Measurements from ENCODE around the gene EDN1.
"Not testable (repeated sequence)": the region's sequence is repeated elsewhere in the genome, so short reads cannot be mapped to it uniquely, and the experiment has no call there.

EDN1 gene

GRCh38 chr6:12332750-12333079 is 42.6 kb downstream of the EDN1 start:
- POLR2A ChIA-PET; H3K27ac ChIP-seq (ENCODE audit: insufficient read depth in 1 of 2, low read depth in 1 of 2, low read length in 2 of 2, poor library complexity in 1 of 2, severe bottlenecking in 2 of 2); H3K9me3 ChIP-seq (ENCODE audit: control extremely low read depth in 1 of 5, control insufficient read depth in 4 of 5, insufficient read depth in 2 of 5, low read depth in 1 of 5, low read length in 4 of 5); H3K4me3 ChIP-seq (ENCODE audit: control insufficient read depth in 1 of 7, extremely low read depth in 1 of 7, insufficient read depth in 4 of 7, low read depth in 2 of 7, low read length in 6 of 7); H3K36me3 ChIP-seq (ENCODE audit: control insufficient read depth in 4 of 4, insufficient read depth in 4 of 4, low read length in 3 of 4); H3K27me3 ChIP-seq (replicated peaks in 2 of 5; ENCODE audit: control insufficient read depth in 4 of 5, insufficient read depth in 5 of 5, low read length in 4 of 5); DNase-seq: not testable (repeated sequence)
- H3K4me1 ChIP-seq (ENCODE audit: control extremely low read depth in 1 of 4, control insufficient read depth in 4 of 4, insufficient read depth in 4 of 4, low read length in 3 of 4), result peaks cover 6 to 16% (median 10%) of the 10 kb centered on the region in 4 experiments
- CTCF ChIA-PET, result interaction anchor here (1.0 kb wide), 1 partner anchor 273 kb away, joined by 3 read pairs; no protein-coding TSS in a partner anchor
- no CpG with 5 or more reads among the region's 5 CpGs for WGBS (ENCODE audit: insufficient coverage)

- DNase-seq, result no peak
- no peak overlapping the region for H3K4me3 ChIP-seq (ENCODE audit: control insufficient read depth in 1 of 7, extremely low read depth in 1 of 7, insufficient read depth in 4 of 7, low read depth in 2 of 7, low read length in 6 of 7)
- no peaks in the 10 kb centered on the region for H3K9me3 ChIP-seq (ENCODE audit: control extremely low read depth in 1 of 5, control insufficient read depth in 4 of 5, insufficient read depth in 2 of 5, low read depth in 1 of 5, low read length in 4 of 5)
- ChIA-PET POLR2A (no interaction called here), CTCF (interaction anchor here (1.0 kb wide), 1 partner anchor 272 kb away, joined by 3 read pairs; no protein-coding TSS in a partner anchor)
- WGBS (ENCODE audit: insufficient coverage), result 100% methylated on average over 1 of the region's 1 CpG
- peaks cover 6 to 16% (median 10%) of the 10 kb centered on the region in 4 experiments for H3K4me1 ChIP-seq (ENCODE audit: control extremely low read depth in 1 of 4, control insufficient read depth in 4 of 4, insufficient read depth in 4 of 4, low read length in 3 of 4)
- no peaks in the 10 kb centered on the region for H3K27me3 ChIP-seq (replicated peaks in 2 of 5; ENCODE audit: control insufficient read depth in 4 of 5, insufficient read depth in 5 of 5, low read length in 4 of 5)
- no peak overlapping the region for H3K27ac ChIP-seq (ENCODE audit: insufficient read depth in 1 of 2, low read depth in 1 of 2, low read length in 2 of 2, poor library complexity in 1 of 2, severe bottlenecking in 2 of 2)
- H3K36me3 ChIP-seq (ENCODE audit: control insufficient read depth in 4 of 4, insufficient read depth in 4 of 4, low read length in 3 of 4), result no peaks in the 10 kb centered on the region
Observed at GRCh38 chr6:12333128-12333527, 43.0 kb downstream of the EDN1 start.

GRCh38 chr6:12334526-12335130 is 44.5 kb downstream of the EDN1 start:
- Histone ChIP-seq H3K36me3 (ENCODE audit: control insufficient read depth in 4 of 4, insufficient read depth in 4 of 4, low read length in 3 of 4) (no peaks in the 10 kb centered on the region), H3K27me3 (replicated peaks in 2 of 5; ENCODE audit: control insufficient read depth in 4 of 5, insufficient read depth in 5 of 5, low read length in 4 of 5) (no peaks in the 10 kb centered on the region), H3K27ac (ENCODE audit: insufficient read depth in 1 of 2, low read depth in 1 of 2, low read length in 2 of 2, poor library complexity in 1 of 2, severe bottlenecking in 2 of 2) (no peak overlapping the region), H3K4me1 (ENCODE audit: control extremely low read depth in 1 of 4, control insufficient read depth in 4 of 4, insufficient read depth in 4 of 4, low read length in 3 of 4) (peaks cover 6 to 16% (median 9%) of the 10 kb centered on the region in 4 experiments), H3K9me3 (ENCODE audit: control extremely low read depth in 1 of 5, control insufficient read depth in 4 of 5, insufficient read depth in 2 of 5, low read depth in 1 of 5, low read length in 4 of 5) (no peaks in the 10 kb centered on the region), H3K4me3 (ENCODE audit: control insufficient read depth in 1 of 7, extremely low read depth in 1 of 7, insufficient read depth in 4 of 7, low read depth in 2 of 7, low read length in 6 of 7) (no peak overlapping the region)
- ChIA-PET CTCF (no interaction called here), POLR2A (no interaction called here)
- no peak for DNase-seq
- WGBS (ENCODE audit: insufficient coverage), result 100% methylated on average over 1 of the region's 4 CpGs

- POLR2A ChIA-PET, result no interaction called here
- no peaks in the 10 kb centered on the region for H3K36me3 ChIP-seq (ENCODE audit: control insufficient read depth in 4 of 4, insufficient read depth in 4 of 4, low read length in 3 of 4)
- WGBS (ENCODE audit: insufficient coverage), result 100% methylated on average over 1 of the region's 1 CpG
- H3K4me1 ChIP-seq (ENCODE audit: control extremely low read depth in 1 of 4, control insufficient read depth in 4 of 4, insufficient read depth in 4 of 4, low read length in 3 of 4), result peaks cover 6 to 16% (median 9%) of the 10 kb centered on the region in 4 experiments
- no peak overlapping the region for H3K27ac ChIP-seq (ENCODE audit: insufficient read depth in 1 of 2, low read depth in 1 of 2, low read length in 2 of 2, poor library complexity in 1 of 2, severe bottlenecking in 2 of 2)
- no peaks in the 10 kb centered on the region for H3K27me3 ChIP-seq (replicated peaks in 2 of 5; ENCODE audit: control insufficient read depth in 4 of 5, insufficient read depth in 5 of 5, low read length in 4 of 5)
- no peak overlapping the region for H3K4me3 ChIP-seq (ENCODE audit: control insufficient read depth in 1 of 7, extremely low read depth in 1 of 7, insufficient read depth in 4 of 7, low read depth in 2 of 7, low read length in 6 of 7)
- H3K9me3 ChIP-seq (ENCODE audit: control extremely low read depth in 1 of 5, control insufficient read depth in 4 of 5, insufficient read depth in 2 of 5, low read depth in 1 of 5, low read length in 4 of 5), result no peaks in the 10 kb centered on the region
- CTCF ChIA-PET, result no interaction called here
- DNase-seq, result no peak
Observed at GRCh38 chr6:12335131-12335527, 45.0 kb downstream of the EDN1 start.

GRCh38 chr6:12335717-12336116 is 45.6 kb downstream of the EDN1 start:
- Histone ChIP-seq H3K4me3 (ENCODE audit: control insufficient read depth in 1 of 7, extremely low read depth in 1 of 7, insufficient read depth in 4 of 7, low read depth in 2 of 7, low read length in 6 of 7) (no peak overlapping the region), H3K4me1 (ENCODE audit: control extremely low read depth in 1 of 4, control insufficient read depth in 4 of 4, insufficient read depth in 4 of 4, low read length in 3 of 4) (peaks cover 6 to 16% (median 9%) of the 10 kb centered on the region in 4 experiments), H3K27ac (ENCODE audit: insufficient read depth in 1 of 2, low read depth in 1 of 2, low read length in 2 of 2, poor library complexity in 1 of 2, severe bottlenecking in 2 of 2) (no peak overlapping the region), H3K27me3 (replicated peaks in 2 of 5; ENCODE audit: control insufficient read depth in 4 of 5, insufficient read depth in 5 of 5, low read length in 4 of 5) (no peaks in the 10 kb centered on the region), H3K9me3 (ENCODE audit: control extremely low read depth in 1 of 5, control insufficient read depth in 4 of 5, insufficient read depth in 2 of 5, low read depth in 1 of 5, low read length in 4 of 5) (no peaks in the 10 kb centered on the region), H3K36me3 (ENCODE audit: control insufficient read depth in 4 of 4, insufficient read depth in 4 of 4, low read length in 3 of 4) (no peaks in the 10 kb centered on the region)
- no peak for DNase-seq
- POLR2A ChIA-PET, result no interaction called here
- CTCF ChIA-PET, result no interaction called here
- WGBS (ENCODE audit: insufficient coverage), result no CpG with 5 or more reads among the region's 1 CpG

GRCh38 chr6:12336121-12336971 is 46.2 kb downstream of the EDN1 start:
- POLR2A ChIA-PET, result no interaction called here
- no peaks in the 10 kb centered on the region for H3K27me3 ChIP-seq (replicated peaks in 2 of 5; ENCODE audit: control insufficient read depth in 4 of 5, insufficient read depth in 5 of 5, low read length in 4 of 5)
- WGBS (ENCODE audit: insufficient coverage), result no CpG with 5 or more reads among the region's 5 CpGs
- no peak overlapping the region for H3K4me3 ChIP-seq (ENCODE audit: control insufficient read depth in 1 of 7, extremely low read depth in 1 of 7, insufficient read depth in 4 of 7, low read depth in 2 of 7, low read length in 6 of 7)
- peaks cover 6 to 16% (median 9%) of the 10 kb centered on the region in 4 experiments for H3K4me1 ChIP-seq (ENCODE audit: control extremely low read depth in 1 of 4, control insufficient read depth in 4 of 4, insufficient read depth in 4 of 4, low read length in 3 of 4)
- CTCF ChIA-PET, result no interaction called here
- no peak overlapping the region for H3K27ac ChIP-seq (ENCODE audit: insufficient read depth in 1 of 2, low read depth in 1 of 2, low read length in 2 of 2, poor library complexity in 1 of 2, severe bottlenecking in 2 of 2)
- H3K9me3 ChIP-seq (ENCODE audit: control extremely low read depth in 1 of 5, control insufficient read depth in 4 of 5, insufficient read depth in 2 of 5, low read depth in 1 of 5, low read length in 4 of 5), result no peaks in the 10 kb centered on the region
- no peaks in the 10 kb centered on the region for H3K36me3 ChIP-seq (ENCODE audit: control insufficient read depth in 4 of 4, insufficient read depth in 4 of 4, low read length in 3 of 4)
- no peak for DNase-seq

- no peaks in the 10 kb centered on the region for H3K27me3 ChIP-seq (replicated peaks in 2 of 5; ENCODE audit: control insufficient read depth in 4 of 5, insufficient read depth in 5 of 5, low read length in 4 of 5)
- no peaks in the 10 kb centered on the region for H3K9me3 ChIP-seq (ENCODE audit: control extremely low read depth in 1 of 5, control insufficient read depth in 4 of 5, insufficient read depth in 2 of 5, low read depth in 1 of 5, low read length in 4 of 5)
- DNase-seq, result no peak
- ChIA-PET CTCF (no interaction called here), POLR2A (no interaction called here)
- peaks cover 0 to 7% (median 1%) of the 10 kb centered on the region in 4 experiments for H3K4me1 ChIP-seq (ENCODE audit: control extremely low read depth in 1 of 4, control insufficient read depth in 4 of 4, insufficient read depth in 4 of 4, low read length in 3 of 4)
- no CpG with 5 or more reads among the region's 3 CpGs for WGBS (ENCODE audit: insufficient coverage)
- no peaks in the 10 kb centered on the region for H3K36me3 ChIP-seq (ENCODE audit: control insufficient read depth in 4 of 4, insufficient read depth in 4 of 4, low read length in 3 of 4)
- no peak overlapping the region for H3K27ac ChIP-seq (ENCODE audit: insufficient read depth in 1 of 2, low read depth in 1 of 2, low read length in 2 of 2, poor library complexity in 1 of 2, severe bottlenecking in 2 of 2)
- no peak overlapping the region for H3K4me3 ChIP-seq (ENCODE audit: control insufficient read depth in 1 of 7, extremely low read depth in 1 of 7, insufficient read depth in 4 of 7, low read depth in 2 of 7, low read length in 6 of 7)
Observed at GRCh38 chr6:12339022-12339421, 48.9 kb downstream of the EDN1 start.

Measured in common myeloid progenitor, CD34-positive (primary cell).